Stimulated activated CD8-positive, alpha-beta memory T cell treated with anti-CD3 and anti-CD28 coated beads, Interleukin-7, amount 100 ng/mL, for 24 hours (primary cell): Measurements from ENCODE around the gene GREB1.

ENCODE experiments used
- DNase-seq: peaks from one replicate; pipeline ENCODE4 v3.0.0-alpha.2; 2020; ENCODE audit warnings: low read depth

Gene GREB1

GRCh38 chr2:11559066-11559785, 25.4 kb downstream of the GREB1 start:
- DNase-seq, result no peak

- DNase-seq, result no peak
Measured at GRCh38 chr2:11559786-11560155, 25.9 kb downstream of the GREB1 start.

- no peak for DNase-seq
Measured at GRCh38 chr2:11560806-11561205, 27.0 kb downstream of the GREB1 start.

- no peak for DNase-seq
Measured at GRCh38 chr2:11562011-11562410, 28.2 kb downstream of the GREB1 start.

- DNase-seq, result no peak
Measured at GRCh38 chr2:11562476-11562875, 28.6 kb downstream of the GREB1 start.

- no peak for DNase-seq
Measured at GRCh38 chr2:11563784-11564666, 30.2 kb downstream of the GREB1 start.

- DNase-seq, result no peak
Measured at GRCh38 chr2:11564816-11565567, 31.1 kb downstream of the GREB1 start.

GRCh38 chr2:11566383-11566782, 32.5 kb downstream of the GREB1 start:
- DNase-seq, result no peak

GRCh38 chr2:11567631-11568031, 33.8 kb downstream of the GREB1 start:
- no peak for DNase-seq

GRCh38 chr2:11568436-11568835, 34.6 kb downstream of the GREB1 start:
- no peak for DNase-seq

GRCh38 chr2:11569636-11570035, 35.8 kb downstream of the GREB1 start:
- no peak for DNase-seq

GRCh38 chr2:11571170-11571569, 37.3 kb downstream of the GREB1 start:
- no peak for DNase-seq

- no peak for DNase-seq
Measured at GRCh38 chr2:11572996-11573395, 39.2 kb downstream of the GREB1 start.

GRCh38 chr2:11573418-11574175, 39.8 kb downstream of the GREB1 start:
- no peak for DNase-seq

GRCh38 chr2:11574176-11575046, 40.6 kb downstream of the GREB1 start:
- DNase-seq, result no peak

GRCh38 chr2:11576398-11576797, 42.6 kb downstream of the GREB1 start:
- DNase-seq, result no peak

GRCh38 chr2:11577101-11577883, 43.4 kb downstream of the GREB1 start:
- DNase-seq, result no peak

- DNase-seq, result no peak
Measured at GRCh38 chr2:11578081-11578948, 44.5 kb downstream of the GREB1 start.
